A673 (cell line): Measurements from ENCODE around the gene DCUN1D3. TPM values are rescaled to one million over a fixed set of nuclear protein-coding genes. Genes with fewer than 3 reads are reported as not detected.

ENCODE experiments used
- BruUV-seq: library from RNA; stranded (reverse); fragments of 400-500 nt; replicated peaks from 2 replicates; lab custom pipeline; 2021; lab: Mats Ljungman, UMichigan
- CTCF ChIA-PET: fragments of 300-600 bp; sonication (Branson Sonifier 250); formaldehyde crosslinking; loops from one replicate; lab custom pipeline; 2022; ENCODE audit warnings: antibody characterized with exemption; lab: Charles Lee
- POLR2A ChIA-PET: fragments of 300-600 bp; sonication (Branson Sonifier 250); formaldehyde crosslinking; loops from one replicate; lab custom pipeline; 2022; ENCODE audit warnings: antibody characterized with exemption; ENCODE audit not compliant: low non-redundant PET; lab: Charles Lee
- DNase-seq: peaks from one replicate; pipeline ENCODE4 v3.0.0-alpha.2; 2015; ENCODE audit warnings: low spot score
- H3K27ac ChIP-seq: fragments of 200-600 bp; sonication (generic); 2 replicates; pipeline ENCODE4 v1.5.1; 2016; ENCODE audit warnings: mixed run types, low read depth, mild to moderate bottlenecking, mixed read lengths, antibody characterized with exemption, low read length; ENCODE audit not compliant: poor library complexity, severe bottlenecking
- H3K27me3 ChIP-seq: fragments of 200-600 bp; sonication (generic); replicated peaks from 2 replicates; pipeline ENCODE4 v1.6.1; 2017; ENCODE audit warnings: mixed run types, low read depth, mild to moderate bottlenecking, mixed read lengths, antibody characterized with exemption, low read length; ENCODE audit not compliant: insufficient read depth, poor library complexity
- H3K36me3 ChIP-seq: fragments of 200-600 bp; sonication (generic); 2 replicates; pipeline ENCODE4 v1.6.1; 2016; ENCODE audit warnings: mixed run types, mild to moderate bottlenecking, mixed read lengths, antibody characterized with exemption, low read length; ENCODE audit not compliant: insufficient read depth, poor library complexity, severe bottlenecking
- H3K4me1 ChIP-seq: fragments of 200-600 bp; sonication (generic); 2 replicates; pipeline ENCODE4 v1.6.1; 2017; ENCODE audit warnings: mixed run types, mild to moderate bottlenecking, mixed read lengths, antibody characterized with exemption, low read length; ENCODE audit not compliant: insufficient read depth, poor library complexity, severe bottlenecking
- H3K4me3 ChIP-seq: fragments of 200-600 bp; sonication (generic); 2 replicates; pipeline ENCODE4 v1.5.1; 2016; ENCODE audit warnings: low read depth, mixed run types, mild to moderate bottlenecking, mixed read lengths, low read length; ENCODE audit not compliant: poor library complexity, severe bottlenecking
- H3K9me3 ChIP-seq: fragments of 200-600 bp; sonication (generic); 2 replicates; pipeline ENCODE4 v1.6.1; 2016; ENCODE audit warnings: mixed run types, low read depth, mild to moderate bottlenecking, mixed read lengths, antibody characterized with exemption, low read length; ENCODE audit not compliant: poor library complexity, severe bottlenecking
- EZH2 ChIP-seq: fragments of 200-600 bp; sonication (generic); IDR thresholded peaks from 2 replicates; pipeline ENCODE4 v1.6.1; 2017; ENCODE audit warnings: borderline replicate concordance, low read depth, mild to moderate bottlenecking, mixed read lengths, antibody characterized with exemption, low read length; ENCODE audit not compliant: poor library complexity, severe bottlenecking
- intact Hi-C: fragments of 100-400 bp; cut with micrococcal nuclease; formaldehyde crosslinking; loops from one replicate; pipeline ENCODE4 v1.10.0; 2022; ENCODE audit not compliant: unreplicated experiment
- total RNA-seq: library from RNA; stranded (reverse); gene quantifications from 2 replicates; pipeline ENCODE4 v1.2.3, GENCODE V29; 2021
- TF ChIP-seq, protein P1 (sequence below): fragments of 300-800, 200-600 bp; sonication (generic); conservative IDR thresholded peaks from 2 replicates; pipeline ENCODE4 v1.5.1; 2017; ENCODE audit warnings: low read depth, mild to moderate bottlenecking, antibody characterized with exemption, low read length, moderate library complexity, mixed read lengths

The DCUN1D3 gene
- total RNA-seq, 1 experiment from 2014 or later, result 12.4 TPM

DNA sequence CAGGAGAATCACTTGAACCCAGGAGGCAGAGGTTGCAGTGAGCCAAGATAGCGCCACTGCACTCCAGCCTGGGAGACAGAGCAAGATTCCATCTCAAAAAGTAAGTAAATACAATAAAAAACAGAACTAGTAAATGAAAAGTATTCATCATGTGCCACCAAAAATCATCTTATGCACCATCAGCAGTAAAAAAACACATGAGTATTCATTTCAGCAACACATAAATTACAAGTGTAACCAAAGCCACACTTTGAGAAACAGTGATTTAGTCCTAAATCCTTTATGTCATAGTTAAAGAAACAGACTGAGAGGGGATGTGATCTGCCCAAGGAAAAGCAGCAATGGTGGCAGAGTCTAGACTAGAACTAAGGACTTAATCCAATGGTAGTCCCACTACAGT, 13.0 kb downstream of the DCUN1D3 start:
- CTCF ChIA-PET, result no interaction called here
- H3K4me1 ChIP-seq, result no peaks in the 10 kb centered on the region
- no peaks in the 10 kb centered on the region for H3K9me3 ChIP-seq
- POLR2A ChIA-PET, result no interaction called here
- no peak overlapping the region for H3K27ac ChIP-seq
- TF ChIP-seq, protein P1, sequence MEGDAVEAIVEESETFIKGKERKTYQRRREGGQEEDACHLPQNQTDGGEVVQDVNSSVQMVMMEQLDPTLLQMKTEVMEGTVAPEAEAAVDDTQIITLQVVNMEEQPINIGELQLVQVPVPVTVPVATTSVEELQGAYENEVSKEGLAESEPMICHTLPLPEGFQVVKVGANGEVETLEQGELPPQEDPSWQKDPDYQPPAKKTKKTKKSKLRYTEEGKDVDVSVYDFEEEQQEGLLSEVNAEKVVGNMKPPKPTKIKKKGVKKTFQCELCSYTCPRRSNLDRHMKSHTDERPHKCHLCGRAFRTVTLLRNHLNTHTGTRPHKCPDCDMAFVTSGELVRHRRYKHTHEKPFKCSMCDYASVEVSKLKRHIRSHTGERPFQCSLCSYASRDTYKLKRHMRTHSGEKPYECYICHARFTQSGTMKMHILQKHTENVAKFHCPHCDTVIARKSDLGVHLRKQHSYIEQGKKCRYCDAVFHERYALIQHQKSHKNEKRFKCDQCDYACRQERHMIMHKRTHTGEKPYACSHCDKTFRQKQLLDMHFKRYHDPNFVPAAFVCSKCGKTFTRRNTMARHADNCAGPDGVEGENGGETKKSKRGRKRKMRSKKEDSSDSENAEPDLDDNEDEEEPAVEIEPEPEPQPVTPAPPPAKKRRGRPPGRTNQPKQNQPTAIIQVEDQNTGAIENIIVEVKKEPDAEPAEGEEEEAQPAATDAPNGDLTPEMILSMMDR, result no peak
- no peak for TF ChIP-seq EZH2
- no peak overlapping the region for H3K4me3 ChIP-seq
- H3K27me3 ChIP-seq, result no peaks in the 10 kb centered on the region
- H3K36me3 ChIP-seq, result no peaks in the 10 kb centered on the region
- BruUV-seq, result no TSS peak
- intact Hi-C loops, result no loop called here
- DNase-seq, result no peak

DNA sequence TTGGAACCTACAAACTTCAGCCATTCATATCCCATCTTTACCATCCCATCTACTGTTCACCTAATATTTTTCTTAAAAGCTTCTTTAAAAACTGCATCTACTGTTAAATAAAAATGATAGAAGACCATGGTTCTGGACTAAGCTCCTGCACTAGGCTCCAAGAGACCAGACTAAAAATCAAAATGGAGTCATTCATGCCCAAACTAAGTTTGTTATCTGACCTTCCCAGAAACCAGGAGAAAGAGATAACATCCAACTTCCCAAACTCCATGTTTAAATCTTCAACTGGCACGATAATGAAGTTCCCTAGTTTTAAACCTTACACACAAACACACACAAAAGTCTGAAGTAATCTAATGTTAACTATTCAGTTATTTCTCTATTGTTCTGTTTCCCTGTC, 13.8 kb downstream of the DCUN1D3 start:
- TF ChIP-seq EZH2, result no peak
- TF ChIP-seq, protein P1, result no peak
- no peaks in the 10 kb centered on the region for H3K9me3 ChIP-seq
- DNase-seq, result no peak
- intact Hi-C loops, result no loop called here
- H3K4me1 ChIP-seq, result no peaks in the 10 kb centered on the region
- ChIA-PET CTCF (no interaction called here), POLR2A (no interaction called here)
- no peak overlapping the region for H3K27ac ChIP-seq
- no peaks in the 10 kb centered on the region for H3K27me3 ChIP-seq
- no peaks in the 10 kb centered on the region for H3K36me3 ChIP-seq
- no peak overlapping the region for H3K4me3 ChIP-seq
- no TSS peak for BruUV-seq

DNA sequence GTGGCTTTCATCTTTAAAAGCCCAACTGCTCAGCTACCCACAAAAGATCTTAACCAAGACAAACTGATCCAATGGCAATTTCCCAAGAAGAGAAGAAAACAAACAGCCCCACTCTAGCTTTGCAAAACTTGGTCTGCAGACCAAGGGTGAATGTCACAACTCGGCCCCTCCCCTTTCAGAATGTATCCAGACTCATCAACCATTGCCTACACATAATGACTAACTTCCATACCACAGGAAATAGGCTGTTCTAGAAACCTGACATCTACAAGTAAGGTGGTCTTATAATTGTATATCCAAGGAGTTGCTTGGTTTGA, 16.0 kb downstream of the DCUN1D3 start:
- no peak overlapping the region for H3K27ac ChIP-seq
- H3K9me3 ChIP-seq, result no peaks in the 10 kb centered on the region
- no peaks in the 10 kb centered on the region for H3K4me1 ChIP-seq
- no TSS peak for BruUV-seq
- no peak for DNase-seq
- TF ChIP-seq, protein P1, result no peak
- TF ChIP-seq EZH2, result no peak
- ChIA-PET CTCF (no interaction called here), POLR2A (no interaction called here)
- no peak overlapping the region for H3K4me3 ChIP-seq
- intact Hi-C loops, result no loop called here
- H3K36me3 ChIP-seq, result no peaks in the 10 kb centered on the region
- H3K27me3 ChIP-seq, result no peaks in the 10 kb centered on the region
